Ovary (tissue), 9 donors: ENCODE results near the gene PRPS1L1. TPM values are rescaled to one million over a fixed set of nuclear protein-coding genes. Genes with fewer than 3 reads are reported as not detected.

Source experiments
- DNase-seq, 5 donors: peaks; one replicate each; pipeline ENCODE4 v3.0.0-alpha.2; 2019 to 2020
- H3K27ac ChIP-seq, 2 donors: fragments of 200-600 bp; one replicate each; pipeline versions ENCODE4 v1.5.1 to v1.8.0; 2019 to 2022
- H3K27me3 ChIP-seq: fragments of 200-600 bp; one replicate; pipeline ENCODE4 v1.8.0; 2022
- H3K36me3 ChIP-seq: fragments of 200-600 bp; sonication (generic); one replicate; pipeline ENCODE4 v1.5.1; 2019
- H3K4me1 ChIP-seq: one replicate; pipeline ENCODE4 v1.8.1; 2013; ENCODE audit warnings: mild to moderate bottlenecking, moderate library complexity; ENCODE audit not compliant: insufficient read depth
- H3K4me3 ChIP-seq: fragments of 200-600 bp; sonication (generic); one replicate; pipeline ENCODE4 v1.5.1; 2017
- H3K9me3 ChIP-seq, 2 donors: fragments of 200-600 bp in 1 of 2; sonication (generic) in 1 of 2; one replicate each; pipeline versions ENCODE4 v1.5.1 to v1.8.1; 2013 to 2019; ENCODE audit warnings: mild to moderate bottlenecking in 1 of 2, moderate library complexity in 1 of 2
- CTCF ChIP-seq, 3 donors: fragments of 450-650 bp in 2 of 3; fragments of 200-600 bp in 1 of 3; IDR thresholded peaks; one replicate each; pipeline versions ENCODE4 v1.5.1 to v1.8.0; 2016 to 2022; ENCODE audit warnings: antibody characterized with exemption in 3 of 3, mild to moderate bottlenecking in 1 of 3
- EP300 ChIP-seq: sonication (generic); formaldehyde crosslinking; IDR thresholded peaks from one replicate; pipeline ENCODE4 v1.6.1; 2017; ENCODE audit warnings: antibody characterized with exemption
- POLR2A ChIP-seq: fragments of 450-650 bp; IDR thresholded peaks from one replicate; pipeline ENCODE4 v1.6.1; 2017; ENCODE audit warnings: antibody characterized with exemption, mild to moderate bottlenecking, moderate library complexity
- WGBS, 3 donors: extraction: QIAGEN DNeasy Blood & Tissue Kit in 1 of 3; methylation state at CpG; one replicate each; pipeline versions ENCODE4 v1.1.5 to v1.1.7; 2013 to 2017; 5-methylcytosine and 5-hydroxymethylcytosine counted together
- intact Hi-C, 4 donors: fragments of 100-400 bp; cut with DNase I; formaldehyde crosslinking; loops; one replicate each; pipeline versions ENCODE4 v1.11.0 to v1.15.1; 2022 to 2023
- polyA plus RNA-seq, 2 donors: library from polyadenylated mRNA; stranded (reverse); fragments of 200-250 nt in 1 of 2; fragments of 350-450 nt in 1 of 2; fragmentation: Illumina TruSeq in 1 of 2; extraction: RNeasy Lipid Tissue Mini Kit (QIAGEN cat#74804) in 1 of 2; gene quantifications; one replicate each; pipeline ENCODE4 v1.2.3, GENCODE V29; 2013 to 2014
- total RNA-seq, 7 donors: library from RNA; depleted of rRNA in 2 of 7; stranded (reverse); fragments of >200 nt in 2 of 7; fragmentation: NEBNext Ultra II Directional in 3 of 7; extraction: Animal tissue kit (Norgen Biotek cat#: 25700) in 3 of 7; gene quantifications; one replicate each; pipeline versions ENCODE4 v1.1.0 to v1.2.4, GENCODE V29; 2016 to 2023
- donor health status: DM: no; HTN: no; CAD: no; lungs with moderate emphysema.
- donor health status: DM: no; HTN: no; CAD: no.
- donor health status: Bipolar disorder and iron deficiency.
- donor health status: DM: yes; HTN: yes; CAD: no.
- donor health status: DM: no; HTN: no; CAD: no.
- donor health status: DM: yes; HTN: yes; CAD: no.

The PRPS1L1 gene
- total and polyA plus RNA-seq, 9 donors: not detected

- no peak overlapping the region for H3K27ac ChIP-seq
- H3K27me3 ChIP-seq: no peaks in the 10 kb centered on the region
- TF ChIP-seq EP300: no peak
Observed at GRCh38 chr7:18003286-18003994, 24.2 kb downstream of the PRPS1L1 start.

GRCh38 chr7:17998692-17999091 lies 29.0 kb downstream of the PRPS1L1 start:
- DNase-seq: no peak
- H3K9me3 ChIP-seq: no peaks in the 10 kb centered on the region
- no peak overlapping the region for H3K4me3 ChIP-seq
- no peak overlapping the region for H3K27ac ChIP-seq
- no peaks in the 10 kb centered on the region for H3K27me3 ChIP-seq
- H3K36me3 ChIP-seq: no peaks in the 10 kb centered on the region
- intact Hi-C loops: no loop called here
- TF ChIP-seq EP300 (no peak), CTCF (IDR thresholded peaks at IDR 0.05) (no peak), POLR2A (no peak)
- 83 to 91% (median 87%) methylated on average over 2 of the region's 2 CpGs for WGBS, 3 donors
- H3K4me1 ChIP-seq: no peaks in the 10 kb centered on the region

More at GRCh38 chr7:18003286-18003994, 24.2 kb downstream of the PRPS1L1 start:
- Histone ChIP-seq H3K4me3 (no peak overlapping the region), H3K9me3 (no peaks in the 10 kb centered on the region), H3K4me1 (no peaks in the 10 kb centered on the region), H3K36me3 (no peaks in the 10 kb centered on the region)
- 27 to 35% (median 27%) methylated on average over 4 of the region's 4 CpGs for whole genome bisulfite sequencing, 3 donors
- DNase-seq: no peak
- intact Hi-C loops: no loop called here

- H3K36me3 ChIP-seq: no peaks in the 10 kb centered on the region
- 0 to 19% (median 2%) methylated on average over 1 of the region's 1 CpG for WGBS, 3 donors
Observed at GRCh38 chr7:17996442-17997223, 31.0 kb downstream of the PRPS1L1 start.

GRCh38 chr7:17996040-17996439 lies 31.6 kb downstream of the PRPS1L1 start:
- WGBS, 3 donors: 64 to 81% (median 75%) methylated on average over 2 of the region's 2 CpGs
- Histone ChIP-seq H3K27ac (no peak overlapping the region), H3K27me3 (no peaks in the 10 kb centered on the region), H3K9me3 (no peaks in the 10 kb centered on the region), H3K4me1 (no peaks in the 10 kb centered on the region), H3K4me3 (no peak overlapping the region), H3K36me3 (no peaks in the 10 kb centered on the region)
- TF ChIP-seq POLR2A (no peak), CTCF (IDR thresholded peaks at IDR 0.05) (no peak)
- DNase-seq: no peak
- intact Hi-C loops: no loop called here

More at GRCh38 chr7:17996442-17997223, 31.0 kb downstream of the PRPS1L1 start:
- intact Hi-C loops: no loop called here
- no peak for TF ChIP-seq EP300
- TF ChIP-seq CTCF (IDR thresholded peaks at IDR 0.05): no peak
- no peak for TF ChIP-seq POLR2A
- Histone ChIP-seq H3K27ac (no peak overlapping the region), H3K4me1 (no peaks in the 10 kb centered on the region), H3K27me3 (no peaks in the 10 kb centered on the region), H3K4me3 (no peak overlapping the region), H3K9me3 (no peaks in the 10 kb centered on the region)
- no peak for DNase-seq
